Epithelial cell of umbilical artery (primary cell): Measurements from ENCODE around the gene CHRFAM7A. TPM values are rescaled to one million over a fixed set of nuclear protein-coding genes. Genes with fewer than 3 reads are reported as not detected.

Experiments
- total RNA-seq: library from RNA; depleted of rRNA; stranded (reverse); fragments of >200 nt; gene quantifications from 2 replicates; pipeline ENCODE4 v1.2.3, GENCODE V29; 2014

Gene CHRFAM7A
- 2.3 and 15.8 TPM in 2 replicates for total RNA-seq

DNA sequence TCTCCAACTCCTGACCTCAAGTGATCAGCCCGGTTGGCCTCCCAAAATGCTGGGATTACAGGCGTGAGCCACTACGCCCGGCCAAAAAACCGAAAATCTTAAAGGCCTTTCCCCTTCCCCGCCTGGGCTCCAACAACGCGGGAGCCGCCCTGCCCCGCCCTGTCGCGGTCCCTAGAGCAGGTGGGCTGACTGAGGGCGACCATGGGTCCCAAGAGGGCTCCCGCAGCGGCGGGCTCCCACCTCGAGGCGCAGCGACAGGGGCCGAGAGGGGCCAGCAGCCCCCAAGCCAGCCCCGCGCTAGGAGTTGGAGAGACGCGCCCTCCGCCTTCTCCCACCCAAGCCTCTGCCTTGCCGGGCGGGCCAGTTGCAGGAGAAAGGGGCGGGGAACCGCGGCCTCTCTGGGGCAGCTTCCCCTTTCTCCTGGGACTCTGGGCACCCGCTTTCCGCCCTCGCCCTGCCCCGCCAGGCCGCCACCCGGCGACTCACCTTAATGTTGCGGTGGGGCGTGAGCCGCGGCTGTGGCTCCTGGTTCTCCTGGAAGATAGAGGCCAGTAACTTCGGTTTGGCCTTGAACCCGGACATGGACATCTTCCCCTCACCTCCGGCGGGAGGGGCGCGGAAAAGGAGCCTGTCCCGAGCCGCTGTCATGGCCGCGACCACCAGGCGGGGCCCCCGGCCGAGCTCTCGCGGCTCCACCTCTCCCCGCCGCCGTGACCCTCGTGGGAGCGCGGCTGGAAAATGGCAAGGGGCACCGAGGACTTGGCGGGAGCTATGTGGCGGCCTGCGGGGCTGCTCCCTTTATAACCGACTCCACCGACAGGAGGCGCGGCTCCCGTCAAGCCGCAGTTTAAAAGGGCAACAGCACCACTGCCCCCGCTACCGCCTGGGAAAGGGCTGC, at the start of gene CHRFAM7A:
TSS of gene CHRFAM7A (minus strand) at position 775 of the 898 bp plus-strand sequence. CDS start 10,189 bp downstream, outside the sequence.

DNA sequence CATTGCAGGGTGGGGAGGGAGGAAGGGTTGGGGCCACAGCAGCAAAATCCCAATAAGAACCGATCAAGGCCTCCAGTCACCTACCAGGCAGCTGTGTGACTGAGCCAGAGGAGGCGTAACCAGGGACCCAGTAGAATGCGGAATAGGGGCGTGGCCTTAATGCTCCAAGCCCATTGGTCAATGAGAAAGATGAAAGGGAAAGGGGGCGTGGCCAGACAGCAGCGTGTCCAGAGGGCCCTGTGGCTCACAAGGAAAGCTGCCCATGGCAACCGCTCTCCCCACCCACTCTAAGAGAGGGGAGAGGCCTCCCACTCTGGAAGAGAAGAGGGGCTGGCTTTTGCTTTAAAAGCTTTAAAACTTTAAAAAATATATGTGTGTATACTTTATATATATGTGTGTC, 20.8 kb upstream of the CHRFAM7A start, which contains the start of gene GOLGA8R:
TSS of gene GOLGA8R (minus strand) at position 101 of the 400 bp plus-strand sequence. CDS start at position 3, 98 bp downstream.

Other genes starting within 250 kb of the CHRFAM7A start
- gene GOLGA8R, start 20.7 kb upstream of the CHRFAM7A start, total RNA-seq: 0.97 and 1.4 TPM in 2 replicates
- not detected in 2 replicates for gene GOLGA8Q, start 158.5 kb upstream of the CHRFAM7A start, total RNA-seq
- gene GOLGA8H, start 210.5 kb upstream of the CHRFAM7A start, total RNA-seq: 0.97 and 2.3 TPM in 2 replicates